Caki2 (cell line): ENCODE results near the gene CDK17. TPM values are rescaled to one million over a fixed set of nuclear protein-coding genes. Genes with fewer than 3 reads are reported as not detected.
"Not testable (repeated sequence)": the region's sequence is repeated elsewhere in the genome, so short reads cannot be mapped to it uniquely, and the experiment has no call there.

ENCODE experiments used
- DNase-seq: peaks from one replicate; pipeline ENCODE4 v3.0.0-alpha.2; 2015; ENCODE audit warnings: low read depth
- in situ Hi-C: cut with HindIII; loops from 2 replicates; pipeline ENCODE4 v1.10.0; 2016; ENCODE audit warnings: low sequenced_read_pairs, low pct_unique_long_range_greater_than_20kb, mixed read lengths
- total RNA-seq: library from RNA; depleted of rRNA; stranded (reverse); fragments of >200 nt; shearing (Covaris generic); gene quantifications from 2 replicates; pipeline ENCODE4 v1.2.3, GENCODE V29; 2014; ENCODE audit warnings: low replicate concordance; rRNA removed

The CDK17 gene
- total RNA-seq = 25.8 and 28.5 TPM in 2 replicates

DNA sequence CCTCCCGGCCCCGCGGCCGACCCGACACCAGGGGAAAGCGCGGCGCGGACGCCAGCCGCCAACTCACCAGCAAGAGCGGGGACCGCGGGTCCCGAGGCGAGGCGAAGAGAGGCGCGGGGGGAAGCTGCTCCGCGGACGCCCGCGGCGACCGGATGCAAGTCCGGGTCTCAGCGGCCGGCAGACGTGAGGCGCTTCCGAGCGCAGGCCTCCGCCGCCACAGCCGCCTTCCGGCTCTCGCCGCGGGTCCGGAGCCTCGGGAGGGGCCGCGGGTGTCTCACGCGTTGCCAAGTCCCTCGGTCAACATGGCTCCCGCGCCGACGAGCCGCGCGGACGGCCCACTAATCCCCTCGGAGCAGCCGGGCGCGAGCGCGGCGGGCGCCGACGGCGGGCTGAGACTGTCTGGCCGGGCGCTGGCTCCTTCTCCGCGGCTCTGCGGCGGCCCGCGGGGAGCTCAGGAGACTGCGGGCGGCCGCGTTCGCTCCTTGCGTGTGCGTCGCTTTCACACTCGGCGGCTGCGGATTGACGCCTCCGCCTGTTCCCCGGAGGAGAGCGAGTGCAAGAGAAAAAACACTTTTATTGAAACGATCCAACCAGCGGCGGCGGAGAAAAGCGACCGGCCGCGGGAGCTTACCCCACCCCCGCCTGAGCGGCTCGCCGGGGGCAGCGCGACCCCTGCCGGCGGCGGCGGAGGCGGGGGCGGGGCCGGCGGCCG is at the start of gene CDK17:
TSS of gene CDK17 (minus strand) at position 521 of the 712 bp plus-strand sequence. CDS start 65,603 bp downstream, outside the sequence.
- DNase-seq = peak; percentile 77
- in situ Hi-C loops = no loop called here

DNA sequence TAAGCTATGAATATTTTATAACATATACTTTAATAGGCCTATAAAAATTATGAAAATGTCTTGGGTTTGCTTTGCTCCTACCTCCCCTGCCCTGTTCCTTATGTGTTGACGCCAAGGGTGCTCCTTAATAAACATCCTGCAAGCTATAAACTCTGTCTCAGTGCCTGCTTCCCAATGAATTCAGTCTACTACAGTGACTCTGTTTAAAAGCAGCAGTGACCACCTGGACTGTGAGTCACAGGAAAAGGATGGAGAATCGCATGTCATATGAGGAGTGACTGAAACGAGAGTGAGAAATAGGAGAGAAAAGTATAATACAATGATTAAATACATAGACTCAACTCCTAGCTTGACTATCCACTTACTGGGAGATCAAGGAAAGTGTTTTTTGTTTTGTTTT is 48.1 kb upstream of the CDK17 start:
- DNase-seq = peak; percentile 64
- in situ Hi-C loops = no loop called here

DNA sequence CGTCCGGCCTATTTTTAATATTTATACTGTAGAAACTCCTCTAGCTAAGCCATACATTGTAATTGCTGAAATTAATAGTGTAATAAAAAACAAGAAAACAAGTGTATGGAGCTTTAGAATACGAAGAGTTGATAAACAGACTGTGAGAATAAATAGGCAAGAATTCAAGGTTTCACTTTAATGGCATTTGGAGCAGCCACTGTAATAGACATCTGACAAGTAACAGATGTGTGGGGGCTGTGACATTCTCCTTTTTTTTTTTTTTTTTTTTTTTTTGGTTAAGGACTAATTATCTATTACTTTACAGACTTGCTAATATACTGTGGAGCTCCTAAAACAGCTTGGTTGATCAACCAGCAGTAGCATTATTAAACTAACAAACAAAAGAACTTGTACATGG is 47.0 kb upstream of the CDK17 start:
- in situ Hi-C loops = no loop called here
- DNase-seq = no peak

DNA sequence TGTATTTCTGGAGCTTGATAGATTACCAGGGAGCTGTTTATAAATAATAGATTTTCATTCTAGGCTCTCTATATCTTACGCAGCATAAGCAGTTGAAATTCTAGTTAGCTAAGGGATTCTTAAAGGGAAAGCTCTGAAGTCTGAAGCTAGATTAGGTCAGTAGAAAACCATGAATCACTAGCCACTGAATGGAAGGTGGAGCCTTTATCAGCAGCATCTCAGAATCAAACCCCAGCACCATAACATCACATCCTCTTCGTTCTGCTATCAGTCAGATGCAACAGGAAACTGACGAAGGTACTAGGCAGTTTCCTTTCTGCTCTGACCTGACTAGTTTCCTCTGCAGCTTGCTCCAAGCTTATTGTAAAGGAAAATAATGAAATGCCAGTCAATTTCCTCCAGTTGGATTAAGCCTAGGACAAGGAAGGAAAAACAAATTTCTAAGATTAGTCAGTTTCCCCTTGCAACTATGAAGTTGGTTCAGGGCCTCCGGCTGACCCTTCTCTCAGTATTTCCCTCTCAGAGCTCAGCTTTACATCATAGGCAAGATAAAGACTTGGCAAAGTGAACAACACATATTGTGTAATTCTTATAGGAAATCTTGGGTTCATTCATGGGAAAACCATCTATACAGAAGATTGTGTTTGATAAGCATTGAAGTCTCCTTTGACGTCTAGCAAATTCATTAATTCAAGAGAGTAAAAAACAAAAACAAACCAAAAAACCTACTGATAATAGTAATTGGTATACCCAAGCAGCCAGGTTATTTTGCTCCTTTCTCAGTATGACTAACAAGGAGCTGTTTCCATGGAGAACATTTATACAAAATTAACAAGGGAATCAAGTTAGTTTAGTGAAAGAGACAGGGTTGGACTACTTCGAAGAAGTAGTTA is 45.7 kb upstream of the CDK17 start:
- peak; percentile 55 for DNase-seq
- in situ Hi-C loops = no loop called here

DNA sequence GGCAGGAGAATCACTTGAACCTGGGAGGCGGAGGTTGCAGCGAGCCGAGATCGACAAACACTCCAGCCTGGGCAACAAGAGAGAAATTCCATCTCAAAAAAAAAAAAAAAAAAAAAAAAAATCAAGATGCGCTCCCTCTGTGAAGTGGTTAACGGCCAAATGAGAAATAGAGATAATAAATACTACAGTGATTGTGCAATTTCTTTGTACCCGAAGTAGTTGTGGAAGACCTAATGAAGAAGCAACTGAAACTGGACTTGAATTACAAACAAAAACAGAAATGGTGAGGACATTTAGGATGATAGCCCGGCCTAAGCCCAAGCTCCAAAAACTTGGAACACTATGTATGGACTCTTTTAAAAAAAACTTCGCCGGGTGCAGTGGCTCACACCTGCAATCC is 44.2 kb upstream of the CDK17 start:
- no peak for DNase-seq
- in situ Hi-C loops = no loop called here

DNA sequence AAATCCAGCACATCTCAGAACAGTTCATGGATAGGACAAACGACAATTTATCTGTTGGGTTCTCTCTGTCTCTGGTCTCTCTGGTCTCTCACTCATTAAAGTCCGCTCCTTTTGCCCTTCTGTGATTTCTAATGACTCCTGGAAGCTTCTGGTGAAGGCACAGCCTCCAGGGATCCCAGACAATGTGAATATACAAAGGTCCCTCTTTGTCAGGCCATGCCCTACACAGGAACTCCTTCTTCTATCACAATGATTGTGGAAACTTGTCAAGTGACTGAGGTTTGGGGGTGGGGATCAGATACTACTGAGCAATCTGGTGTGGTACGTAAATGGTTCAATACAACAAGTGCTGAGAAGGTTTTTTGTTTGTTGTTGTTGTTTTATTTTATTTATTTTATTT is 42.7 kb upstream of the CDK17 start:
- in situ Hi-C loops = no loop called here
- no peak for DNase-seq

DNA sequence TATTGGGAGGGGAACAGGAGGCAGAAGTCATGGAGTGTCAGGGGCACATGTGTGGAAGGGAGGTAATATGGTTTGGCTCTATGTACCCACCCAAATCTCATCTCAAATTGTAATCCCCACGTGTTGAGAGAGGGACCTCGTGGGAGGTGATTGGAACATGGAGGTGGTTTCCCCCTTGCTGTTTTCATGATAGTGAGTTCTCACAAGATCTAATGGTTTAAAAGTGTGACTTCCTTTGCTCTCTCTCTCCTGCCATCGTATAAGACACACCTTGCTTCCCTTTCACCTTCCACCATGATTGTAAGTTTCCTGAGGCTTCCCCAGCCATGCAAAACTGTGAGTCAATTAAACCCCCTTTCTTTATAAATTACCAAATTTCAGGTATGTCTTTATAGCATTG is 41.6 kb upstream of the CDK17 start:
- in situ Hi-C loops = no loop called here
- no peak for DNase-seq

DNA sequence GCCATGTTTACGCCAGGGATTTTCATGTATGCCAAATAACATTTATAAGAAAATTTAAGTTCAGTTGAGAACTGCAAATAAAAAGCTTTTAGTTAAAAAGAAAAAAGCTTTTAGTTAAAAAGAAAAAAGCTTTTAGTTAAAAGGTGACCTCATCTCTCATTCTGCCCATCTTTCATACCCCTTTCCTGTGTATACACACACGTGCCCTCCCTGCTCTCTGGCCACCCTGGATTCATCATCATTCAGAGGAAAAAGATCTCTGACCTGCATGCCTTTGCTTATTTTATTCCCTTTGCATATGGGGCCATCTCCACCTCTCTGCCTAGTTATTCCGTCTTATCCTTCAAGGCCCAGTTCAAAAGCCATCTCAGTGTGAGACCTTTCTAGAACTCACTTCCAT is 38.1 kb upstream of the CDK17 start:
- DNase-seq = no peak
- in situ Hi-C loops = no loop called here

DNA sequence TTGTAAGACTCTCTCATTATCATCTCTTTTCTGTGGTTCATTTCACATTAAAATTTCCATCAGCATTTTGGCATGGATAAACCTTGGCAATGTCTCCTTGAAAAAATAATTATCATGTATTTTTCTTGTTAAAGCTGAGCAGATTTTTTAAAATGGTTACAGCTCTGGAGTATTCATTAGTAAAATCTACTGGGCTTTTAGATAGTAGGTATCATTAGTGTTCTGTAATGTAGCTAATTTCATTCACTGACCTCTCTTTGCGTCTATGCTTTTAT is 36.9 kb upstream of the CDK17 start:
- in situ Hi-C loops = no loop called here
- DNase-seq = no peak

DNA sequence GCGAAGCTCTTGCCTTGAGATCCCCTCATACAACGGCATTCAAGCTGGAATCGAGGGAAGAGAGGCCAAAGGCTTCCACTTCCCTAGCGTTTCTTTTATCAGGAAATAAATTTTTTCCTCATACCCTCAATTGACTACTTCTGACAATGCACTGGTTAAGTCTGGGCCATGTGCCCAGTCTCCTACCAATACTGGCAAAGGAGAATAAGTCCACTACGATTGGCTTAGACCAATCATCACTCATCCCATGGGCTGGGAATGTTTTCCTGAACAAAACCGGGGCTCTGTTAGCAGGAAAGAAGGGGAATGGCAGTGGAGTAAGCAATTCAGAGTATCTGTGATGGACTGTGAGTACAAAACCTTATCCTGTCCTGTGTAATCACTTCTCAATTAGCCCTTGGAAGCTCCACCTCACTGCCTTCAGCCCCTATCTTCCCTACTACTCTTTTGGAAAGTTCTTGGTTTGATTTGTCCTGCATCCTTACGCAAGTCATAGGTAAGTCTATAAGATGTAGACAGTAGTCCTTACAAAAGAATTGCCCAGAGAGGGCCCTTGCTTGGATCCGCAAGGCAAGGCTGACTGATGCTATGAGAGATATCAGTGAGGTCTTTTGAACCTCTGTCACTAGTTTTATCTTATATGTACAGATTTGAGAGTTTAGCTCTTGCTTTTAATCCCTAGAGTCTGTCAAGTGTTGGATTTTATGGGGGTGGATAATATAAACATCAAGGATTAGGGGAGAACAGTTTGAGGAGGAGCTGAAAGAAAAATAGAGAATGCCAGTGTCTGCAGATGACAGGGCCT is 36.3 kb upstream of the CDK17 start:
- DNase-seq = no peak
- in situ Hi-C loops = no loop called here

DNA sequence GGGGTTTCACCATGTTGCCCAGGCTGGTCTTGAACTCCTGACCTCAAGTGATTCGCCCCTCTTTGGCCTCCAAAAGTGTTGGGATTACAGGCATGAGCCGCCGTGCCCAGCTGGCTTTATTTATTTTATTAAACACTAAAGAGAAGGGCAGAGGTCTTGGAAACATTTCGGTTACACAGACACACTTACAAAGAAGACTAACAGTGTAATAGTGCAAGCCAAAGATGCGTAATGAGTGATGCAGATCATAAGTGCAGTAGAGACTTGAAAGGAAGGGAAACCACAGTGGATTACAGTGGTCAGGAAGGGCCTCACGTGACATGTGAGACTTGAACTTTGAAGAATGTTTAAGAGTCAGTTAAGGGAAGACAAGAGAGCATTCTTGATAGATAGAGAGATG is 33.9 kb upstream of the CDK17 start:
- in situ Hi-C loops = no loop called here
- DNase-seq = peak; percentile 56

DNA sequence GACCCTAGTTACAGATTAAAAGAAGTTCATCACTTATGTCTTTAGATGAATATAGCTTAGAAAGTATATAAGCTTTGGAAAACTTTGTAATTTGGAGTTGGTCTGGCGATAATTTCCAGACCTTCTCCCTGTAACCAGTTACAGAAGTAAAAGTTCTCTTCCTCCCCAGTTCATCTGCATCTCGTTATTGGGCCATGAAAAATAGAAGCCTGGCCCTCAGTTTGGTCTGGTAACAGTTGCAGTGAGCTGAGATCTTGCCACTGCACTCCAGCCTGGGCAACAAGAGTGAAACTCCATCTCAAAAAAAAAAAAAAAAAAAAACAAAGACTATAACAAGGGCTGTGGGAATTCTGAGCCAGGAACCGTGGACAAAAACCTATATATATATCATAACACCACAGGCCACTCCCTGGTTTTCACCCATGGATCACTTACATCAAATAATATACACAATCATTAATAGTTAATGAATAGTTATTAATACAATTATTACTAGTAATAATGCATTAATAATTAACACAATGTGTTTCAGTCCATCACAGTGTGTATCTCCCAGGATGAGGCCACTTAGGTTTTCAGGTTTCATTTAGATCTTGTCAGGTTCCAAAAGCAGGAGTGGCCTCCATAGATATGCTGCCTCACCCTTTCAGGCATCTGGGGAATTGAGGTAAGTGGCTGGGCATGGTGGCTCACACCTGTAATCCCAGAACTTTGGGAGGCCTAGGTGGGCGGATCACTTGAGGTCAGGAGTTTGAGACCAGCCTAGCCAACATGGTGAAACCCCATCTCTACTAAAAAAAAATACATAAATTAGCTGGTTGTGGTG is 32.5 kb upstream of the CDK17 start:
- in situ Hi-C loops, DNase-seq: not testable (repeated sequence)

DNA sequence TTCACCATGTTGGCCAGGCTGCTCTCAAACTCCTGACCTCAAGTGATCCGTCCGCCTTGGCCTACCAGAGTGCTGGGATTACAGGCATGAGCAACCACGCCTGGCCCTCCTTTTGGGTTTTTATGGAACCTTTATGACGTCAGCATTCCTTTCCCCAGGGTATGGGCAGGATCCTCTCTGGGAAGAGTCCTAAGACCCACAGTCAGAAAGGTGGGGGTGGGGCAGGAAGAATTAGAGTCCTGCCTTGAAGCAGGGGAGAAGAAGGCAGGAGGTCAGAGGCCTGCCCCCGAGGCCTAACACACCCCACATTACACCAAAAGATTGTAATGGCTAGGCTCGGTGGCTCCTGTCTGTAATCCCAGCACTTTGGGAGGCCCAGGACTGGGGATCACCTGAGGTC is 30.8 kb upstream of the CDK17 start:
- DNase-seq = peak; percentile 16
- in situ Hi-C loops = no loop called here

DNA sequence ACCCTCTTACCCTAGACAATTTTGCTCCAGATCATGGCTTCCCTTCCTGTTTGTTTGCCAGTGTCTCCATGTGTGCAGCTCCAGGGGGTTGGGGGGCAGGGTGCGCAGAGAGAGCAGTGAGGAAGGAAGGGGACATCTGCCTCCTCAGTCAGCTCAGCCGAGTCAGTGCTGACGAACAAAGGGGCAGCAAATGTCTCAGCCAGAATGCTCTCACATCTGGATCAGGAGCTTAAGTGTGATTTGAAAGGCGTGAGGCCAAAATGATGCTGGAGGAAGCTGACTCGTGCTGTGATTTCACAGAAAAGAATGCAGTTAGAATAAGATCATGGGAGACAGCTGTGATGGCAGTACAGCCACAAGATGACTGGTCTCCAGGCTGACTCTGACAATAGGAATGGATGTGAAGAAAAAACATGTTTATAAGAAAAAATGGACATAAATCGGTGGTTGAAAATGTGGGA is 27.1 kb upstream of the CDK17 start:
- in situ Hi-C loops = no loop called here
- peak; percentile 83 for DNase-seq

DNA sequence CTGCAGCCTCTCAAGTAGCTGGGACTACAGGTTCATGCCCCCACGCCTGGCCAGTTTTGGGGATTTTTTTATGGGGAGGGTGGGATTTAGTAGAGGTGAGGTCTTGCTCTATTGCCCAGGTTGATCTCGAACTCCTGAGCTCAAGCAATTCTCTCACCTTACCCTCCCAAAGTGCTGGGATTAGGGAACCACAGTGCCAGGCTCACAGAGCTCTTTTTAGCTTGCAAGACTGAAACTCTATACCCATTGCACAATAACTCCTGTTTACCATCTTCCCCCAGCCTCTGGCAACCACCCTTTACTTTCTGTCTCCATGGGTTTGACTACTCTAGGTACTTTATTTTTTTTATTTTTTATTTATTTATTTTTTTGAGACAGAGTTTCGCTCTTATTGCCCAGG is 25.7 kb upstream of the CDK17 start:
- in situ Hi-C loops = no loop called here
- DNase-seq = no peak

DNA sequence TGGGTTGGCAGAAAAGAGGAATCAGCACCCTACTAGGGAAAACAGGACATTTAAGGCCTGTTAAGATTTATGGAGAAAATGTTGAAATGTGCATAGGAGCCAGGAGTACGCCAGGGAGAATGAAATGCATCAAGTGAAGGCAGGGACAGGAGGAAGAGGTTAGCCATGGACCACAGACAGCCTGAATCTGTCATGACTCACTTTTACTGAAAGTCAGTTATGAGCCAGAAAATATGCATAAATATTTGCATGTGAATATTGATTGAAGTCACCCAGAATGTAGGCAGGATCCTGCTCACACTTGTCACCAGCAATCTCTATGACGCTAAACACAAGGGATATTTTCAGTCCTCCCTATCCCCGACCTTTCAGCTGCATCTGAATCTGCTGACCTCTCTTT is 25.1 kb upstream of the CDK17 start:
- no peak for DNase-seq
- in situ Hi-C loops = no loop called here

DNA sequence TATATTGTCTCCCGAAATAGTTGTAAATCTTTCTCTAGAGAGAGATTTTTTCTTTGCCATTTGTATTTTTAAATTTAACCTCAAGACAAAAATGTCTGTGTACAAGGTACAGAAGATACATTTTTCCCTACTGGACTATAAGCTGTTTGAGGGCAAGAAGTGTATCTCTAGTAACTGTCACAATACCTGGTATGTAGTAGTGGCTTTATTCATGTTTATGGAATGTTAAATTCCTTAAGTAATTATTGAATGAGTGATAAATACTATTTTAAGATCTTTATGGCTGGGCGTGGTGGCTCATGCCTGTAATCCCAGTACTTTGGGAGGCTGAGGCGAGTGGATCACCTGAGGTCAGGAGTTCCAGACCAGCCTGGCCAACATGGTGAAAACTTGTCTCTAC is 24.4 kb upstream of the CDK17 start:
- no peak for DNase-seq
- in situ Hi-C loops = no loop called here

DNA sequence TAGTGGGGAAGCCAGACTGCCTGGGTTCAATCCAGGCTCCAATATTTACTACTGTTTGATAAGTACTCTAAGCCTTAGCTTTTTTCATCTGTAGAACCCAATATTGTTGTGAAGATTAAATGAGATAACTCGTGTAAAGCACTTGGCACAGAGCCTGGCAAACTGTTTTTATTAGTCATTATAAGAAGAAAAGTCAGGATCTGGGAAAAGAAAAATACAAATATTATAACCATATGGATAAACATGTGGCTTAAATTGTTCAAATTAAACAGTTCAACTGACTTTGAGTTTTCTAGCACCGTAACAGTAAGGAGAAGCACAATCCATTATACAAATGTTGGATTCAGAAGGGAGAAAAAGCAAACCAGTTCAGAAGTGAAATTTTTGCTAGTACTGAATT is 22.0 kb upstream of the CDK17 start:
- no peak for DNase-seq
- in situ Hi-C loops = no loop called here
